Thoracic aorta (tissue), 2 donors: ENCODE measurements around the gene UBE3D. TPM values are rescaled to one million over a fixed set of nuclear protein-coding genes. Genes with fewer than 3 reads are reported as not detected.
"Not testable (repeated sequence)": the region's sequence is repeated elsewhere in the genome, so short reads cannot be mapped to it uniquely, and the experiment has no call there.

Experiments used
- ATAC-seq: fragments of 150-250 bp; one replicate; pipeline ENCODE4 v1.8.0; 2017; ENCODE audit warnings: low read depth; ENCODE audit not compliant: insufficient number of reproducible peaks, low FRiP score
- DNase-seq: peaks from one replicate; pipeline ENCODE4 v3.0.0-alpha.2; 2020; ENCODE audit warnings: low spot score
- H3K27ac ChIP-seq, 2 donors: fragments of 200-600 bp; sonication (generic); 1 replicate in 1 of 2; 2 replicates in 1 of 2; pipeline ENCODE4 v1.5.1; 2016; ENCODE audit warnings: mild to moderate bottlenecking in 2 of 2, moderate library complexity in 2 of 2
- H3K27me3 ChIP-seq: fragments of 200-600 bp; sonication (generic); replicated peaks from 2 replicates; pipeline ENCODE4 v1.6.0; 2016; ENCODE audit warnings: mild to moderate bottlenecking; ENCODE audit not compliant: insufficient read depth
- H3K36me3 ChIP-seq: fragments of 200-600 bp; sonication (generic); one replicate; pipeline ENCODE4 v1.5.1; 2016
- H3K4me1 ChIP-seq, 2 donors: fragments of 200-600 bp; sonication (generic); 1 replicate in 1 of 2; 2 replicates in 1 of 2; pipeline versions ENCODE4 v1.5.1 to v1.6.0; 2016; ENCODE audit warnings: low read depth in 2 of 2, mild to moderate bottlenecking in 1 of 2; ENCODE audit not compliant: control insufficient read depth in 1 of 2
- H3K4me3 ChIP-seq: fragments of 200-600 bp; sonication (generic); 2 replicates; pipeline ENCODE4 v1.5.1; 2016; ENCODE audit warnings: mild to moderate bottlenecking
- H3K9me3 ChIP-seq: fragments of 200-600 bp; sonication (generic); 2 replicates; pipeline ENCODE4 v1.5.1; 2016
- total RNA-seq, 2 donors: library from RNA; depleted of rRNA; stranded (reverse); fragments of >200 nt; gene quantifications; one replicate each; pipeline versions ENCODE4 v1.1.0 to v1.2.3, GENCODE V29; 2016
- TF ChIP-seq, protein P1 (sequence below): fragments of 200-600 bp; sonication (generic); IDR thresholded peaks from one replicate; pipeline ENCODE4 v1.5.1; 2019; ENCODE audit warnings: antibody characterized with exemption

Gene UBE3D
- total RNA-seq, 2 donors from 2014 or later = 9.6 to 14.0 TPM

DNA sequence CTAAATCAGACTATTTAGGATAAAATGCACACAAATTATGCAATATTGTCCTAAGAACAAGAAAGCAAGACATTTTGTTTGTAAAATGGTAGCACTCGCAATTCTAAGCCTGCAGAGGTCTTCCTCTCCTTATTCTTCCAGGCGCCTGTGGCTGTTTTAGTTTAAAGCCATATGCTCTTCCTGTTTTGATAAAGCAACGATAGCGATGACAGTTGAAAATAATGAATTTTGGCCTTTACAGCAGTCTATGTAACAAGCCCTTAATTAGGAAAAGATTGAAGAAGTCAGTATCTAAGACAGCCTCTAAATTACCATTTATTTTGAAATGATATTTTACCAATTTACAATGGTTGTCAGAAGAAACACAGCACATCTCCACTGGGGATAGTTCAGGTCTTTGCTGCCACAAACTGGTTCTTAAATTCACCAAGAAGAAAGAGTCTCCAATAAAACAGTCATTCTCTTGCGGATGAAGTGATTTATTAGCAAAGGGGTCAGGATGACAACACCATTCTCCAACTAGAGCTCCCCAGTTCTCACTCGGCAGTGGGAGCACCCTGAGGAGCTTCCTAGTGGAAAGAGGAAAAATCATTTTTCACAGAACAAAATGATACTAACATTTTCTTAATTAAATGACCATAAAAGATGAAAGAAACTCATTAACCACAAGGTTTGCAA is 21.4 kb downstream of the UBE3D start:
- TF ChIP-seq, protein P1, sequence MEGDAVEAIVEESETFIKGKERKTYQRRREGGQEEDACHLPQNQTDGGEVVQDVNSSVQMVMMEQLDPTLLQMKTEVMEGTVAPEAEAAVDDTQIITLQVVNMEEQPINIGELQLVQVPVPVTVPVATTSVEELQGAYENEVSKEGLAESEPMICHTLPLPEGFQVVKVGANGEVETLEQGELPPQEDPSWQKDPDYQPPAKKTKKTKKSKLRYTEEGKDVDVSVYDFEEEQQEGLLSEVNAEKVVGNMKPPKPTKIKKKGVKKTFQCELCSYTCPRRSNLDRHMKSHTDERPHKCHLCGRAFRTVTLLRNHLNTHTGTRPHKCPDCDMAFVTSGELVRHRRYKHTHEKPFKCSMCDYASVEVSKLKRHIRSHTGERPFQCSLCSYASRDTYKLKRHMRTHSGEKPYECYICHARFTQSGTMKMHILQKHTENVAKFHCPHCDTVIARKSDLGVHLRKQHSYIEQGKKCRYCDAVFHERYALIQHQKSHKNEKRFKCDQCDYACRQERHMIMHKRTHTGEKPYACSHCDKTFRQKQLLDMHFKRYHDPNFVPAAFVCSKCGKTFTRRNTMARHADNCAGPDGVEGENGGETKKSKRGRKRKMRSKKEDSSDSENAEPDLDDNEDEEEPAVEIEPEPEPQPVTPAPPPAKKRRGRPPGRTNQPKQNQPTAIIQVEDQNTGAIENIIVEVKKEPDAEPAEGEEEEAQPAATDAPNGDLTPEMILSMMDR = no peak
- Histone ChIP-seq H3K27ac (no peak overlapping the region), H3K4me3 (no peak overlapping the region), H3K27me3 (no peaks in the 10 kb centered on the region), H3K9me3 (no peaks in the 10 kb centered on the region), H3K4me1 (no peaks in the 10 kb centered on the region), H3K36me3 (no peaks in the 10 kb centered on the region)
- DNase-seq (no peak), ATAC-seq (no peak)

DNA sequence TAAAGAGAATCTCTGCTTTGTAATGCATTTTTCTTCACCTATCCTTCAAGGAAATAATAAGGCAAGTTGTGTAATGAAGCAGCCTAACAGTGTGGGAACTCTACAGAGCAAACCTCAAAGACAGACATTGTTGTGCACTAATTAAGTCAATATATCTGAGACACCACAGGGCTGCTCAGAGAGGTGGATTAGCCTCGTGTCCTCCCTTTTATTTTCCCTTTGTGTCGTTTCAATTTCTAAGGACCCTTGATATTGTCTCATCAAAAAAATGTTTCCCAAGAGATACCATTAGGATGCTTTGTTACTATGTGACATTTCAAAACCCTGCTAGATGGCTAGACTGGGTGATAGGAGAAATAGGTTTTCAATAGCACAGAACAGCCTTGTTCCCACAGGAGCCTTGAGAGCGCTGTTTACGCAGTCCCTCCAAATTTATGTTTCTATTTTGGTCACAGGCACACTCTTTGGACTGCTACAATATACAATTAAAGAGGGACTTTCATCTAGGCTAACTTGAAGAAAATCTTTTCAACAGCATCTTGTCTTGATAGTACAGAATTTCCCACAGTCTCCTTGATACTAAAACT is 23.1 kb downstream of the UBE3D start:
- TF ChIP-seq, protein P1 = no peak
- DNase-seq (no peak), ATAC-seq (no peak)
- Histone ChIP-seq H3K36me3 (no peaks in the 10 kb centered on the region), H3K27me3 (no peaks in the 10 kb centered on the region), H3K27ac (no peak overlapping the region), H3K9me3 (no peaks in the 10 kb centered on the region), H3K4me3 (no peak overlapping the region), H3K4me1 (no peaks in the 10 kb centered on the region)

DNA sequence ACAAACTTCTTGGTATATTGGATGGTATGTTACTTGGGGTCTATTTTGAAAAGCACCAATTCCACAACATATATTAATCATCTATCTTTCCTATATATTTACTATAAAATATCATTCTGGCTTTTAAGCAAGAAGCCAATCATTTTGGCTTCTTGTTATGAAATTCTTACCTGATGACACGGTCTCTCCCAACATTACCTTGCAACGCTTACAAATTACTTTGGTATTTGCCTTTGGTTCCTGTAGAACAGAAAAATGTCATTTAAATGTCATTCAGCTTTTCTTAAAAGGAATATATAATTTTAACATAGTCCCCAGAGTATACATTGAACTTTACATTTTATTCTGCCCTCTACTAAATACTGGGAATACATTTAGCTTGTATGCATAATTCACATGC is 27.4 kb downstream of the UBE3D start:
- TF ChIP-seq, protein P1 = no peak
- H3K27me3 ChIP-seq = no peaks in the 10 kb centered on the region
- no peak overlapping the region for H3K4me3 ChIP-seq
- ATAC-seq = no peak
- H3K36me3 ChIP-seq = no peaks in the 10 kb centered on the region
- no peaks in the 10 kb centered on the region for H3K4me1 ChIP-seq
- no peaks in the 10 kb centered on the region for H3K9me3 ChIP-seq
- DNase-seq = no peak
- H3K27ac ChIP-seq = no peak overlapping the region

DNA sequence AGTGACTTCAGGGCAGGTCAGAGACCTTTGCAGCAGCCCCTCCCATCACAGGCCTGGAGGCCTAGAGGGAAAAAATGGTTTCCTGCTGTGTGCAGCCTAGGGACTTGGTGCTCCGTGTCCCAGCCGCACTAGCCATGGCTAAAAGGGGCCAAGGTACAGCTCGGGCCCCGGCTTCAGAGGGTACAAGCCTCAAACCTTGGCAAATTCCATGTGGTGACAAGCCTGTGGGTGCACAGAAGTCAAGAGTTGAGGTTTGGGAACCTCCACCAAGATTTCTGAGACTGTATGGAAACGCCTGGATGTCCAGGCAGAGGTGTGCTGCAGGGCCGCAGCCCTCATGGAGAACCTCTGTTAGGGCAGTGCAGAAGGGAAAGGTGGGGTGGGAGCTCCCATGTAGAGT is 34.0 kb downstream of the UBE3D start:
- ATAC-seq (no peak), DNase-seq (no peak)
- TF ChIP-seq, protein P1 = no peak
- no peaks in the 10 kb centered on the region for H3K4me1 ChIP-seq
- H3K27me3 ChIP-seq = no peaks in the 10 kb centered on the region
- H3K4me3 ChIP-seq = no peak overlapping the region
- H3K9me3 ChIP-seq = peaks cover 4% of the 10 kb centered on the region
- H3K27ac ChIP-seq = no peak overlapping the region
- no peaks in the 10 kb centered on the region for H3K36me3 ChIP-seq

DNA sequence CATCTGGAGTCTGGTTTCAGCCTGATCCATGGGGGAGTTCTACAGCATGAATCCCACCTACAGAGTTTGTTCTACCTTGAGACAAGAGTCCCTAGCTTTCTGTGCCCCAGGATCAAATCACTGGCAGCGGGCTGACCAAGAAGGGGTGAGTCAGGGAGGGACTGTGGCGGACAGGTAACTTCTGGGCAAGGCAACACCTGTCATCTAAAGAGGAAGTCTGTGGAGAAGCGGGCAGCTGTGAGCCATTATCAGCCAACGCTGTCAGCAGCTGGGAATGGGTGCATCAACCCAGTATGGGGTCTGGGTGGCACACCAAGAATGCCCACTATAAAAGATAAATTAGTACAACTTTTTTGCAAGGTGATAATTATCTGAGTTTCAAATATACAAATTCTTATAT is 45.9 kb downstream of the UBE3D start:
- Histone ChIP-seq H3K27me3 (no peaks in the 10 kb centered on the region), H3K36me3 (peaks cover 17% of the 10 kb centered on the region), H3K4me3 (no peak overlapping the region), H3K4me1 (no peaks in the 10 kb centered on the region), H3K9me3 (peaks cover 2% of the 10 kb centered on the region), H3K27ac (no peak overlapping the region)
- ATAC-seq (no peak), DNase-seq (no peak)
- TF ChIP-seq, protein P1 = no peak

DNA sequence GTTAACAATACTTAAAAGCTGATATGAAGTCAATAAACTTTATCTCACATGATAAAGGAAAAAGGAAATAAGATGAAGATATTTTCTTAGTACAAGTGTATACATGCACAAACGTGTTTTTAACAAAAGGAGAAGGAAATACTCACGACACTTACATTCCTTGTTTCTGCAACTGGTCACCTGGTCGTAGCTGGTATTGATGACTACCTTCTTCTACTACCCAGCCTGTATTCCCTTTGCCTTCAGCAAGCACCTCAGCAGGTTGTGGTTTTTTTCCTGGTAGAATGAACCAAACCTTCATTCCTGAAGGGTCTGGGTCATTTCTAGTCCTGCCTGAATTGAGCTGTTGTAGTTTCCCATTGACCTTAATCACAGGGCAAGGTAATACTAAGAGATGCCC is 54.5 kb downstream of the UBE3D start:
- H3K36me3 ChIP-seq = peaks cover 12% of the 10 kb centered on the region
- not testable (repeated sequence) for H3K4me1 ChIP-seq, H3K4me3 ChIP-seq, ATAC-seq, H3K9me3 ChIP-seq, DNase-seq, H3K27me3 ChIP-seq, H3K27ac ChIP-seq
